ENCODE measurements around the gene DOCK8. TPM values are rescaled to one million over a fixed set of nuclear protein-coding genes. Genes with fewer than 3 reads are reported as not detected.

Gene DOCK8
- polyA plus RNA-seq, 2 of the 4 experiments (the other 2 are of a cell fraction) = 0.27 to 0.68 TPM

DNA sequence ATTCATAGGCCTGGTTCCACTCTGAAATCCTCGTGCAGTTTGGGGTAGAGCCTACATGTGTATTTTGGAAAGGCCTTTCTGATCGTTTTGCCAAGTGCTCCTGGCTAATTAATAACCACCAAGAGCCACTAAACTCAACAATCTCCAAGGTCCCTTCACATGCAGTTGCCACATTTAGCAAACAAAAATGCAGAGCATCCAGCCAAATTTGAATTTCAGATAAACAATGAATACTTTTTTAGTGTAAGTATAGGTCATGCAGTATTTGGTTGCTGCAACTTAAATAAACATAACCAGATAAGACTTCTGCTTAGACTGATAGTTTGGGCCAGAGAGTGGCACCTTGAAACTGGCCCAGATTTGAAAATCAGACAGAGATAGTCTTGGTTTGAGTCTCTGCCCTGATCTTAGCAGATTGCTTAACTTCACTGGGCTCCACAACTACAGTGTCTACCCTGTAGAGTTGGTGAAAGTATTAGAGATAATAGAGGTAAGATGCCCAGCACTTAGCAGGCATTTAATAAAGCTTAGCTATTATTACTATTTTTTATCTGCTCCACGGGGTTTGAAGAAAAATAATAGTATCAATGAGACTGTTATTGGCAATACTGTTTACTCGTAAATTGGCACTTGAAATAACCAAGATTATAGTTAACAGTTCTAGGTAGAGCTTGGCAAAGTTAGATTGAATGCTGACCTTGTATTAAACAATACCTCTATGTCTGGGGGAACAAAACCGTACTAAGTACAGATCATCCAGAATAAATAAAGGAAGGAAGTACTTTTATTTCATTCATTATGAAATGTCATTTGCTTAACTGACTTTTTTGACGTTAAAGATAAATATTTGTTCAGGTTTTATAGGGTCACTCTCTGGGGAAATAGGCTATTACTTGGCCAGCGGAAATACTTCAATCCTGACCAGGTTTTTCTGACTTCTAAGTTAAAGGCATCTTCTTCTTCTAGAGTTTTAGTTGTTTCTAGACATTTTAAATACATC is 274.8 kb downstream of the DOCK8 start (continued):
- TF ChIP-seq RNF2 (IDR thresholded peaks at IDR 0.05; ENCODE audit: borderline replicate concordance, low read depth) = no peak
- TF ChIP-seq HEYL (CRISPR knock-in tag; IDR thresholded peaks at IDR 0.05) = no peak
- TF ChIP-seq FOXS1 (CRISPR knock-in tag; IDR thresholded peaks at IDR 0.05) = no peak
- no peak for TF ChIP-seq POLR2AphosphoS2 (conservative IDR thresholded peaks at IDR 0.05; ENCODE audit: low read length)
- TF ChIP-seq CHD2 (IDR thresholded peaks at IDR 0.05; ENCODE audit: low read length, partially characterized antibody) = no peak
- peak; percentile 91 for TF ChIP-seq GATA3 (IDR thresholded peaks at IDR 0.05; ENCODE audit: borderline replicate concordance)
- TF ChIP-seq, protein P1, sequence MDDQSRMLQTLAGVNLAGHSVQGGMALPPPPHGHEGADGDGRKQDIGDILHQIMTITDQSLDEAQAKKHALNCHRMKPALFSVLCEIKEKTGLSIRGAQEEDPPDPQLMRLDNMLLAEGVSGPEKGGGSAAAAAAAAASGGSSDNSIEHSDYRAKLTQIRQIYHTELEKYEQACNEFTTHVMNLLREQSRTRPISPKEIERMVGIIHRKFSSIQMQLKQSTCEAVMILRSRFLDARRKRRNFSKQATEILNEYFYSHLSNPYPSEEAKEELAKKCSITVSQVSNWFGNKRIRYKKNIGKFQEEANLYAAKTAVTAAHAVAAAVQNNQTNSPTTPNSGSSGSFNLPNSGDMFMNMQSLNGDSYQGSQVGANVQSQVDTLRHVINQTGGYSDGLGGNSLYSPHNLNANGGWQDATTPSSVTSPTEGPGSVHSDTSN (IDR thresholded peaks at IDR 0.05) = no peak
- peak; percentile 33 to 42; a peak in 3 of 5 replicates for TF ChIP-seq EP300 (IDR thresholded peaks at IDR 0.05)
- TF ChIP-seq NPAS2 (CRISPR knock-in tag; IDR thresholded peaks at IDR 0.05; ENCODE audit: borderline replicate concordance) = no peak
- TF ChIP-seq, protein P2, sequence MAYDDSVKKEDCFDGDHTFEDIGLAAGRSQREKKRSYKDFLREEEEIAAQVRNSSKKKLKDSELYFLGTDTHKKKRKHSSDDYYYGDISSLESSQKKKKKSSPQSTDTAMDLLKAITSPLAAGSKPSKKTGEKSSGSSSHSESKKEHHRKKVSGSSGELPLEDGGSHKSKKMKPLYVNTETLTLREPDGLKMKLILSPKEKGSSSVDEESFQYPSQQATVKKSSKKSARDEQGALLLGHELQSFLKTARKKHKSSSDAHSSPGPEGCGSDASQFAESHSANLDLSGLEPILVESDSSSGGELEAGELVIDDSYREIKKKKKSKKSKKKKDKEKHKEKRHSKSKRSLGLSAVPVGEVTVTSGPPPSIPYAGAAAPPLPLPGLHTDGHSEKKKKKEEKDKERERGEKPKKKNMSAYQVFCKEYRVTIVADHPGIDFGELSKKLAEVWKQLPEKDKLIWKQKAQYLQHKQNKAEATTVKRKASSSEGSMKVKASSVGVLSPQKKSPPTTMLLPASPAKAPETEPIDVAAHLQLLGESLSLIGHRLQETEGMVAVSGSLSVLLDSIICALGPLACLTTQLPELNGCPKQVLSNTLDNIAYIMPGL (CRISPR knock-in tag; IDR thresholded peaks at IDR 0.05; ENCODE audit: borderline replicate concordance) = no peak
- no peak for TF ChIP-seq CHD4 (IDR thresholded peaks at IDR 0.05; ENCODE audit: borderline replicate concordance)
- no peak for TF ChIP-seq NFE2L2 (conservative IDR thresholded peaks at IDR 0.05; ENCODE audit: low read length)
- TF ChIP-seq PHF8 (IDR thresholded peaks at IDR 0.05; ENCODE audit: borderline replicate concordance, low read depth) = no peak
- no peak for TF ChIP-seq EHF (CRISPR knock-in tag; IDR thresholded peaks at IDR 0.05)
- TF ChIP-seq ZSCAN20 (CRISPR knock-in tag; IDR thresholded peaks at IDR 0.05) = 0 out of 2 replicates have a peak, but pooled peaks have one; percentile 1
- TF ChIP-seq EHMT2 (IDR thresholded peaks at IDR 0.05; ENCODE audit: low read depth) = no peak
- TF ChIP-seq ZFP36 (IDR thresholded peaks at IDR 0.05; ENCODE audit: borderline replicate concordance, partially characterized antibody) = peak; percentile 15
- TF ChIP-seq, protein P3, sequence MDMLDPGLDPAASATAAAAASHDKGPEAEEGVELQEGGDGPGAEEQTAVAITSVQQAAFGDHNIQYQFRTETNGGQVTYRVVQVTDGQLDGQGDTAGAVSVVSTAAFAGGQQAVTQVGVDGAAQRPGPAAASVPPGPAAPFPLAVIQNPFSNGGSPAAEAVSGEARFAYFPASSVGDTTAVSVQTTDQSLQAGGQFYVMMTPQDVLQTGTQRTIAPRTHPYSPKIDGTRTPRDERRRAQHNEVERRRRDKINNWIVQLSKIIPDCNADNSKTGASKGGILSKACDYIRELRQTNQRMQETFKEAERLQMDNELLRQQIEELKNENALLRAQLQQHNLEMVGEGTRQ (IDR thresholded peaks at IDR 0.05) = no peak
- peak; percentile 81 to 88 for TF ChIP-seq CEBPB (IDR thresholded peaks at IDR 0.05)
- TF ChIP-seq ESRRA (IDR thresholded peaks at IDR 0.05; ENCODE audit: borderline replicate concordance, low read length) = no peak
- TF ChIP-seq HOXA7 (CRISPR knock-in tag; IDR thresholded peaks at IDR 0.05) = no peak
- TF ChIP-seq, protein P4, sequence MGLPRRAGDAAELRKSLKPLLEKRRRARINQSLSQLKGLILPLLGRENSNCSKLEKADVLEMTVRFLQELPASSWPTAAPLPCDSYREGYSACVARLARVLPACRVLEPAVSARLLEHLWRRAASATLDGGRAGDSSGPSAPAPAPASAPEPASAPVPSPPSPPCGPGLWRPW (IDR thresholded peaks at IDR 0.05) = peak; percentile 60
- TF ChIP-seq BHLHE40 (IDR thresholded peaks at IDR 0.05; ENCODE audit: low read depth, low read length) = no peak
- TF ChIP-seq POLR2A (IDR thresholded peaks at IDR 0.05; ENCODE audit: low read length) = no peak
- TF ChIP-seq CBX2 (IDR thresholded peaks at IDR 0.05; ENCODE audit: borderline replicate concordance, low read depth) = no peak
- TF ChIP-seq JUNB (IDR thresholded peaks at IDR 0.05) = peak; percentile 64
